T-helper 2 cell treated with Interferon-gamma antibody and Interleukin-4, amounts not matched to agents 100 ng/mL and 5 ng/mL, for 36 hours (primary cell): ENCODE data around the gene GPR17. TPM values are rescaled to one million over a fixed set of nuclear protein-coding genes. Genes with fewer than 3 reads are reported as not detected.

Source experiments
- intact Hi-C: fragments of 100-400 bp; cut with micrococcal nuclease; formaldehyde crosslinking; loops from one replicate; pipeline ENCODE4 v1.15.1; 2023
- total RNA-seq: library from RNA; stranded (reverse); gene quantifications from 2 replicates; pipeline ENCODE4 v1.2.3, GENCODE V29; 2022

The GPR17 gene
- total RNA-seq, 1 donor from 2014 or later: not detected

DNA sequence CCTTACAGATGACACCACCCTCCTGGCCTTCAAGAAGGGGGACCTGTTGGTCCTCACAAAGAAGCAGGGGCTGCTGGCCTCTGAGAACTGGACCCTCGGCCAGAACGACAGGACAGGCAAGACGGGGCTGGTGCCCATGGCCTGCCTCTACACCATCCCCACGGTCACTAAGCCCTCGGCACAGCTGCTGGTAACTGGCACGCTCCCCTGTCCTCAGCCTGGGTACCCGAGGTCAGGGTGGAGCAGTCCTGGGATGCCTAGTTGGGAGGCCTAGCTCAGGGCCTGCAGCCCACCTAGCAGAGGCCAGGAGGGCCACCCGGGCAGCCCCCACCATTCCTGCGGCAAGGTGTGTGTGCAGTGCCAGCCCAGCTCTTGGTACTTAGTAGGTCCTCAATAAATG is 16.3 kb upstream of the GPR17 start:
- intact Hi-C loops: no loop called here

GRCh38 chr2:127630096-127630863 is 15.7 kb upstream of the GPR17 start:
- intact Hi-C loops: no loop called here

GRCh38 chr2:127630864-127631540 is 15.0 kb upstream of the GPR17 start:
- intact Hi-C loops: no loop called here

DNA sequence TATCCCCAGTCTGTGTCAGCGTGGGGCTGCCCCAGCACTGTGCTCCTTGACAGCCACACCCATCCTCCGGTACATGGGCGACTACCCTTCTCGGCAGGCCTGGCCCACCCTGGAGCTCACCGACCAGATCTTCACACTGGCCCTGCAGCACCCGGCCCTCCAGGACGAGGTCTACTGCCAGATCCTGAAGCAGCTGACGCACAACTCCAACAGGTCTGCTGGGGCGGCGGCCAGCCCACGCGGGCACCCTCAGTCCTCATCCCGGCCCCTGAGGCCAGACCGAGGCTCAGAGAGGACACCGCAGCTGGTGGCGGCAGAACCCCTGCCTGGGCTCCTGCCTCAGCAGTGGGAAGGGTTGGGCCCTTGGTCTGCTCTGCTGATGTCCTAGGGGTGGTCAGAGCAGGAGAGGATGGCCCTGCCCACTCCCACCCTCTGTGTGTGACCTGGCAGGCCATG is 14.4 kb upstream of the GPR17 start:
- intact Hi-C loops: no loop called here

- intact Hi-C loops: no loop called here
Measured at GRCh38 chr2:127631997-127632581, 13.9 kb upstream of the GPR17 start.

GRCh38 chr2:127632592-127633489 is 13.1 kb upstream of the GPR17 start:
- intact Hi-C loops: no loop called here

DNA sequence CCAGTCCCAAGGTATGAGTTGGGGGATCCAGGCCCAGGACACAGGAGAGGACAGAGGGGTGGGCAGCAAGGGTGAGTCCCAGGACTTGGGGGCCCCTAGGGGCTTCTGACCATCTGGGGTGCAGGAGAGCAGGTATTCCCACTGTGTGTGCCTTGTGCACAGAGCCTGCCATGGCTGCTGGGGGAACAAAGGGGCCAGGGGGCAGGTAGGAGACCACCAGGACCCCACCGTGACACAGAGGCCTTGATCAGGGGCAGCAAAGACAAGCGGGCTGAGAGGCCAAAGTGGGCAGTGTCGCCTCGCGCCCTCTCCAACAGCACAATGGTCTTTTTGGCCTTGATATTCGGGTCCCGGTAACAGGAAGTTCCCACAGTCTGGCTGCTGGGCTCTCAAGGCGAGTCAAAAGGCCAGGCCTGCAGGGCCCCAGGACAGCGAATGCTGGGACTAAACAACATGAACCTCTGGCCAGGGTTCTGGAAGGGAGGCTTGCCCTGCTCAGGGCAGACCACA is 12.3 kb upstream of the GPR17 start:
- intact Hi-C loops: no loop called here

DNA sequence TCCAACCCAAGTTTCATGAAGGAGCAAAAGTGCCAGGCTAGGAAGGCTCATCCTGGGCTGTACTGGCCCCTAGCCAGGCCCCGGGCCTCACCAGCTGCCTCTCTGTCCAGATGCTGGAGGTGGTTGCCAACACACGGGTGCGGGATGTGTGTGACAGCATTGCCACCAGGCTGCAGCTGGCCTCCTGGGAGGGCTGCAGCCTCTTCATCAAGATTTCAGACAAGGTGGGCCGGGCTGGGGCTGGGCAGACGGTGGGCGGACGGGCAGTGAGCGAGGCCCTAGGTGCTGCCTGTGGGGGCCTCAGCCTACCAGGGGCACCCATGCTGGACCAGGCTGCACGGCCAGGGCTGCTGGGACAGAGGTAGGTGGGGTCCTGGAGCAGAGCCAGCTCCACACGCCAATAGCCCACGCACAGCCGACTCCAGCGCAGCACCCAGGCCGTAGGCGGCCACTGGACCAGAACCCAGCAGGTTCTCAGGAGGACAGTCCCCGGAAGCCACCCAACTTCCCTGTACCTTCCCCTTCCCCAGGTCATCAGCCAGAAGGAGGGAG is 11.8 kb upstream of the GPR17 start:
- intact Hi-C loops: no loop called here

GRCh38 chr2:127634626-127635379 is 11.2 kb upstream of the GPR17 start:
- intact Hi-C loops: no loop called here

DNA sequence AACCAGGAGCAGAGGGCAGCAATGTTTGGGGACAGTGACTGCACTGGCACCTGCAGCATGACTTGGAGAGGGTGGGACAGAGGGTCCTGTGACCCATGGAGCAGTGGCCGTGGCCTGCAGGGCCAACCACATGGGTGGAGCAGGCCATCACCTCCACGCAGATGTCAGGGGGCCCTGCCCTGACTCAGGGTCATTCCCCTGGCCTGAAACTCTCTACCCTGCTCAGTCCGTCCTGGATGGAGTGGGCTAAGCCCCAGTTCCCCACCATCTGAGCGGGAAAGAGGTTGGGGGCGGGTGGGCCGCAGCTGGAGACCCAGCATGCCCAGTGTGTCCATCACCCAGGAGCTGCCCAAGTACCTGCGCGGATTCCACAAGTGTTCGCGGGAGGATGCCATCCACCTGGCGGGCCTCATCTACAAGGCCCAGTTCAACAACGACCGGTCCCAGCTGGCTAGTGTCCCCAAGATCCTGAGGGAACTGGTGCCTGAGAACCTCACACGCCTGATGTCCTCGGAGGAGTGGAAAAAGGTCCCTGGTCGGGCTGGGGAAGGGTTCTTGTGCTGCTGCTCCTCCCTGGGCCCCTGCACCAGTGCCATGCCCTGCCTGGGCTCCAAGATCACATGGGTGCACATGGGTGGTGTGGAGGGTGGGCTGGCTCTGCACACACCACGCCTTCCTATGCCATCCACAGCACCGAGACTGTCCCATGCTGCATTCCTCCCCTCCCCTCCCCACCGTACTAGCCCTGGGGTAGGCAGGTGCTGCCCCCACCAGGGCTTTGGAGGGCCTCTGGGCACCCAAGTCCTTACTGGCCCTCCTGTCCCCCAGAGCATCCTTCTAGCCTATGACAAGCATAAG is 10.3 kb upstream of the GPR17 start:
- intact Hi-C loops: no loop called here

DNA sequence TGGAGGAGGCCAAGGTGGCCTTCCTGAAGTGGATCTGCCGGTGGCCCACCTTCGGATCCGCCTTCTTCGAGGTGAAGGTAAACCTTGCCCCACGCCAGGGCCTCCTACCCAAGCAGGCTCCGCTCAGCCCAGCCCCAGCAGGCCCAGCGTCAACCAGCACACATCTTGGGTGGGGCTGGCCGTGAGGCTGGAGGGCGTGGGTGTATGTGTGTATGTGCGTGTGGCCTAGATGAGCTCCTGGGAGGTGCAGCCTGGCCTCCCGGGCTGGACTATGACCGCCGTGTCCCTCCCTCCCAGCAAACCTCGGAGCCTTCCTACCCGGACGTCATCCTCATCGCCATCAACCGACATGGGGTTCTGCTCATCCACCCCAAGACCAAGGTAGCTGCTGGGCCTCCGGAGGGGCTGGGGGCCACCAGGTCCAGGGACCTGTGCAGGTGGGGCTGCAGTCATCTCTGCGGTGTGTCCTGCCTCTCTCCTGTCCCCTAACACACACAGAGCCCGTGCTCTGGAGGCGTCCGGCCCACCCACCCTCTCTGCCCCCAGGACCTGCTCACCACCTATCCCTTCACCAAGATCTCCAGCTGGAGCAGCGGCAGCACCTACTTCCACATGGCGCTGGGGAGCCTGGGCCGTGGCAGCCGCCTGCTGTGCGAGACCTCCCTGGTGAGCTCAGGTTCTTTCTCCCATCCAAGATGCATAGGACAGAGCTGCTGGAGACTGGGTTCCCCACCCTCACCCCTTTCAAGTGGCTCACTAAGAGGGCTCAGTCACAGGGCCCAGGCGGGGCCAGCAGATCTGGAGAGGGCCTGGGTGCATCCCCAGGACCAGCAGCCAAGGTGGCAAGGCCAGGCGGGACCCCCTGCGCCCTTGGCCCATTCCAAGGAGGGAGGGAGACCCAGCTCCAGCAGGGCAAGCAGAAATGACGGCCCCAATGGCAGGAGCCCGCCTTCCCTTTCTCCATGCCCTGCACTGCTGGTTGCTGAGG is 9.4 kb upstream of the GPR17 start:
- intact Hi-C loops: no loop called here

- intact Hi-C loops: no loop called here
Measured at GRCh38 chr2:127637236-127637630, 8.7 kb upstream of the GPR17 start.

DNA sequence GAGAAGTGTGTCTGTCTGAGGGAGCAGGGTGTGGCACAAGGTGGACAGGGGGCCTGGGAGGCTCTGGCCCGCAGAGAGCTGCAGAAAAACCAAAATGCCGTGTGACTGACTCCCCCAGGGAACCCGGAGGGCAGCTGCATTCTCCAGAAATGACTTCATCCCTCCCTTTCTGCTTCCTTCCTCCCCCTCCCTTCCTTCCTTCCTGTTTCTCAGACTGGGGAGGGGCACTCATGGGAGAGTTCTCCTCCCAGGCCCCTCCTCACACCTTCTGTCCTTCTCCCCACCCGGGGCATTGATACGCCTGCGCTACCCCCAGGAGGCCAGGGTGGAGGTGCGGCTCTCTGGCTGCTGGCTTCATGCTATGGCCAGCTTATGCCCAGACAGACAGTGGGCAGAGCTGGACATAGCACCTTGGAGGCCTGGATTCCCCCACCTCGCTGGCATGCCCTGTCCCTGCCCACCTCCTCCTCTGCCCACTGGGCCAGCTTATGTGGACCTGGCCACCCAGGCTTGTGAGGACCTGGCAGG is 8.2 kb upstream of the GPR17 start:
- intact Hi-C loops: no loop called here

GRCh38 chr2:127638361-127639110 is 7.4 kb upstream of the GPR17 start:
- intact Hi-C loops: no loop called here

GRCh38 chr2:127639111-127639474 is 6.9 kb upstream of the GPR17 start:
- intact Hi-C loops: no loop called here

- intact Hi-C loops: loop anchor here (10.0 kb wide), 1 partner anchor 216 kb away; no protein-coding TSS in a partner anchor
Measured at GRCh38 chr2:127640082-127641072, 5.6 kb upstream of the GPR17 start.
